Neural progenitor cell (in vitro differentiated cells): Measurements from ENCODE around the gene LAG3. TPM values are rescaled to one million over a fixed set of nuclear protein-coding genes. Genes with fewer than 3 reads are reported as not detected.

ENCODE experiments used
- DNase-seq: peaks from one replicate; pipeline ENCODE4 v3.0.0-alpha.2; 2016; ENCODE audit warnings: low spot score
- H2AFZ ChIP-seq: fragments of 200-600 bp; sonication (generic); replicated peaks from 2 replicates; pipeline ENCODE4 v1.6.1; 2016; ENCODE audit warnings: antibody characterized with exemption
- H3F3A ChIP-seq: fragments of 200-600 bp; sonication (generic); 2 replicates; pipeline ENCODE4 v1.6.1; 2016; ENCODE audit warnings: antibody characterized with exemption, low read depth
- H3K27ac ChIP-seq: fragments of 200-600 bp; sonication (generic); 2 replicates; pipeline ENCODE4 v1.5.1; 2016; ENCODE audit warnings: mild to moderate bottlenecking
- H3K27me3 ChIP-seq: fragments of 200-600 bp; sonication (generic); 2 replicates; pipeline ENCODE4 v1.6.1; 2016; ENCODE audit warnings: mild to moderate bottlenecking, moderate library complexity
- H3K36me3 ChIP-seq: fragments of 200-600 bp; sonication (generic); 2 replicates; pipeline ENCODE4 v1.5.1; 2016
- H3K4me1 ChIP-seq: fragments of 200-600 bp; sonication (generic); 2 replicates; pipeline ENCODE4 v1.6.1; 2016; ENCODE audit warnings: mixed run types
- H3K4me2 ChIP-seq: fragments of 200-600 bp; sonication (generic); 2 replicates; pipeline ENCODE4 v1.6.1; 2016
- H3K4me3 ChIP-seq: fragments of 200-600 bp; sonication (generic); 2 replicates; pipeline ENCODE4 v1.5.1; 2016
- H3K79me2 ChIP-seq: fragments of 200-600 bp; sonication (generic); 2 replicates; pipeline ENCODE4 v1.6.1; 2016; ENCODE audit warnings: low read depth
- H3K9ac ChIP-seq: fragments of 200-600 bp; sonication (generic); 2 replicates; pipeline ENCODE4 v1.6.1; 2016
- H3K9me3 ChIP-seq: fragments of 200-600 bp; sonication (generic); 2 replicates; pipeline ENCODE4 v1.5.1; 2016; ENCODE audit warnings: low read depth
- H4K20me1 ChIP-seq: fragments of 200-600 bp; sonication (generic); 2 replicates; pipeline ENCODE4 v1.6.1; 2016; ENCODE audit warnings: low read depth
- H3K27ac Mint-ChIP-seq: 3 replicates; pipeline ENCODE4 v1.8.0; 2021; ENCODE audit warnings: mixed read lengths
- H3K27me3 Mint-ChIP-seq: 2 replicates; pipeline ENCODE4 v1.8.0; 2022; ENCODE audit warnings: low read depth, mild to moderate bottlenecking, inconsistent platforms, moderate library complexity, mixed read lengths; ENCODE audit not compliant: insufficient read depth
- H3K36me3 Mint-ChIP-seq: 3 replicates; pipeline ENCODE4 v1.8.0; 2021; ENCODE audit warnings: mixed read lengths
- H3K4me1 Mint-ChIP-seq: 3 replicates; pipeline ENCODE4 v1.8.0; 2021; ENCODE audit warnings: mixed read lengths
- H3K4me3 Mint-ChIP-seq: 3 replicates; pipeline ENCODE4 v1.8.0; 2021; ENCODE audit warnings: mild to moderate bottlenecking, moderate library complexity, mixed read lengths
- H3K9me3 Mint-ChIP-seq: 3 replicates; pipeline ENCODE4 v1.8.0; 2020; ENCODE audit warnings: mixed read lengths
- EZH2 ChIP-seq: fragments of 200-600 bp; sonication (generic); IDR thresholded peaks from 2 replicates; pipeline ENCODE4 v1.6.1; 2017; ENCODE audit warnings: antibody characterized with exemption, mild to moderate bottlenecking, moderate library complexity
- EZH2phosphoT487 ChIP-seq: fragments of 200-600 bp; sonication (generic); IDR thresholded peaks from 2 replicates; pipeline ENCODE4 v1.6.1; 2017; ENCODE audit warnings: antibody characterized with exemption
- total RNA-seq: library from RNA; depleted of rRNA; stranded (reverse); fragments of >200 nt; gene quantifications from 2 replicates; pipeline ENCODE4 v1.2.3, GENCODE V29; 2015; ENCODE audit warnings: low replicate concordance
- TF ChIP-seq, protein P1 (sequence below): fragments of 200-600 bp; sonication (generic); IDR thresholded peaks from 2 replicates; pipeline ENCODE4 v1.5.1; 2017; ENCODE audit warnings: antibody characterized with exemption, mild to moderate bottlenecking

The LAG3 gene
- total RNA-seq, 1 donor from 2014 or later: 0.45 TPM

DNA sequence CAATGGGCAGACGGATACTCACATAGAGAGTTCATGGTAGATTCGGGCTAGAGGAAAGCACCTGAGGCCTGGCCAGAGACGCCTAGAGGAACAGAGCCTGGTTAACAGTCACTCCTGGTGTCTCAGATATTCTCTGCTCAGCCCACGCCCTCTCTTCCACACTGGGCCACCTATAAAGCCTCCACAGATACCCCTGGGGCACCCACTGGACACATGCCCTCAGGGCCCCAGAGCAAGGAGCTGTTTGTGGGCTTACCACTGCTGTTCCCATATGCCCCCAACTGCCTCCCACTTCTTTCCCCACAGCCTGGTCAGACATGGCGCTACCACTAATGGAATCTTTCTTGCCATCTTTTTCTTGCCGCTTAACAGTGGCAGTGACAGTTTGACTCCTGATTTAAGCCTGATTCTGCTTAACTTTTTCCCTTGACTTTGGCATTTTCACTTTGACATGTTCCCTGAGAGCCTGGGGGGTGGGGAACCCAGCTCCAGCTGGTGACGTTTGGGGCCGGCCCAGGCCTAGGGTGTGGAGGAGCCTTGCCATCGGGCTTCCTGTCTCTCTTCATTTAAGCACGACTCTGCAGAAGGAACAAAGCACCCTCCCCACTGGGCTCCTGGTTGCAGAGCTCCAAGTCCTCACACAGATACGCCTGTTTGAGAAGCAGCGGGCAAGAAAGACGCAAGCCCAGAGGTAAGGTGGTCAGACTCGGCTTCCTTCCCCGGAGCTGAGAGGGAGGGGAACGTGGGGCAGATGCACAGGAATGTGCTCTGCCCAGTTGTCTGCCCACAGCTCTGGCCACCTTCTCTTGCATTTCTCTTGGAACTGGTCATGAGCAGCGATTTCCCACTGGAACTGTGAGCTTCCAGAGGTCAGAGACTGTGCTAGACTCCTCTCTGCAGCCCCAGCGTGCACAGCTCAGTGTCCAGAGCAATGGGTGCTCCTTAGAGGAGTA is 16.9 kb downstream of the LAG3 start, which contains the start of gene CD4:
TSS of gene CD4 (plus strand) at position 557 of the 953 bp plus-strand sequence. CDS start 10,611 bp downstream, outside the sequence.
- peaks cover 35% of the 10 kb centered on the region for H3K4me1 ChIP-seq
- TF ChIP-seq EZH2 (no peak), EZH2phosphoT487 (no peak)
- TF ChIP-seq, protein P1, sequence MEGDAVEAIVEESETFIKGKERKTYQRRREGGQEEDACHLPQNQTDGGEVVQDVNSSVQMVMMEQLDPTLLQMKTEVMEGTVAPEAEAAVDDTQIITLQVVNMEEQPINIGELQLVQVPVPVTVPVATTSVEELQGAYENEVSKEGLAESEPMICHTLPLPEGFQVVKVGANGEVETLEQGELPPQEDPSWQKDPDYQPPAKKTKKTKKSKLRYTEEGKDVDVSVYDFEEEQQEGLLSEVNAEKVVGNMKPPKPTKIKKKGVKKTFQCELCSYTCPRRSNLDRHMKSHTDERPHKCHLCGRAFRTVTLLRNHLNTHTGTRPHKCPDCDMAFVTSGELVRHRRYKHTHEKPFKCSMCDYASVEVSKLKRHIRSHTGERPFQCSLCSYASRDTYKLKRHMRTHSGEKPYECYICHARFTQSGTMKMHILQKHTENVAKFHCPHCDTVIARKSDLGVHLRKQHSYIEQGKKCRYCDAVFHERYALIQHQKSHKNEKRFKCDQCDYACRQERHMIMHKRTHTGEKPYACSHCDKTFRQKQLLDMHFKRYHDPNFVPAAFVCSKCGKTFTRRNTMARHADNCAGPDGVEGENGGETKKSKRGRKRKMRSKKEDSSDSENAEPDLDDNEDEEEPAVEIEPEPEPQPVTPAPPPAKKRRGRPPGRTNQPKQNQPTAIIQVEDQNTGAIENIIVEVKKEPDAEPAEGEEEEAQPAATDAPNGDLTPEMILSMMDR: no peak
- no peak for DNase-seq
- no peak within 1 kb of the TSS for H3K27ac ChIP-seq
- Mint-ChIP-seq H3K9me3 (no peaks in the 10 kb centered on the region), H3K4me1 (peaks cover 49% of the 10 kb centered on the region), H3K36me3 (no peaks in the 10 kb centered on the region), H3K27ac (no peak within 1 kb of the TSS), H3K27me3 (peaks cover 4% of the 10 kb centered on the region), H3K4me3 (no peak within 1 kb of the TSS)
- H3K9me3 ChIP-seq: no peaks in the 10 kb centered on the region
- no peaks in the 10 kb centered on the region for H3K36me3 ChIP-seq
- no peaks in the 10 kb centered on the region for H3K79me2 ChIP-seq
- H3K4me3 ChIP-seq: no peak within 1 kb of the TSS
- no peaks in the 10 kb centered on the region for H3K27me3 ChIP-seq
- no peaks in the 10 kb centered on the region for H4K20me1 ChIP-seq
- H3K9ac ChIP-seq: no peak within 1 kb of the TSS
- H3K4me2 ChIP-seq: peak within 1 kb of the TSS; percentile 40
- peaks cover 20% of the 10 kb centered on the region for H3F3A ChIP-seq
- H2AFZ ChIP-seq: peak within 1 kb of the TSS; percentile 70

DNA sequence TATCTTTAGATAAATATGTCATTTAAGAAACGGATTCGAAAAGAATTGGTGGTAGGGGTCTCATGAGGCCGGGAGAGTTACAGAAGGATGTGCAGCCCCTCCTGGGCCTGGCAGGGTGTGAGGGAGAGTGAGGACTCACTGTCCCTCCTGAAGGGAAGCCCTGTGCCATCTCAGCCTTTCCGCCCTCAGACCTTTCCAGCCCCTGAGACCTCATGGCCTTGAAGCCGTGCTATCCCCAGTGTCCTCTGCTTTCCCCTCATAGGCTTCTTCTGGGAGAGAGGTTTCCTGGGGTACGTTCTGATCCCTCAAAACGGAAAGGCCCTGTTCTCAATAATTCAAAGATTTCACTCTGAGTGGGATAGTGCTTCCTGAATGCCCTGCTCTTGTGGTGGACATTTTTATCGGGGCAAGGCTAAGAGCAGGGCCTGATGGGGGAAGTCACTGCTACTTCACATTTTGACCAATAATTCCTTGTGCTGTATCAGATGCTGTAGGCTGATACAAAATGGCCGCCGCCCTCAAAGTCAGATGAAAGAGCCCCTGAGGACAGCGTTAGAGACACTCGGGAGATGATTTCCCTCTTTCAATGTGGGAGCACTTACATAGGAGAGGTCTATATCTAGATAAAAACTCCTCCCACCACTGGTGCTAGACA is 18.3 kb downstream of the LAG3 start:
- Histone ChIP-seq H3K79me2 (no peaks in the 10 kb centered on the region), H3K4me2 (no peak overlapping the region), H4K20me1 (no peaks in the 10 kb centered on the region), H3K36me3 (no peaks in the 10 kb centered on the region), H3K27ac (no peak overlapping the region), H3F3A (peaks cover 20% of the 10 kb centered on the region), H3K4me1 (peaks cover 35% of the 10 kb centered on the region), H3K9ac (no peak overlapping the region), H2AFZ (peak overlapping the region; percentile 9), H3K4me3 (no peak overlapping the region), H3K9me3 (no peaks in the 10 kb centered on the region), H3K27me3 (no peaks in the 10 kb centered on the region)
- H3K4me3 Mint-ChIP-seq: no peak overlapping the region
- peaks cover 52% of the 10 kb centered on the region for H3K4me1 Mint-ChIP-seq
- DNase-seq: no peak
- H3K27me3 Mint-ChIP-seq: peaks cover 4% of the 10 kb centered on the region
- H3K9me3 Mint-ChIP-seq: no peaks in the 10 kb centered on the region
- peak overlapping the region; percentile 74 for H3K27ac Mint-ChIP-seq
- no peaks in the 10 kb centered on the region for H3K36me3 Mint-ChIP-seq
- TF ChIP-seq EZH2 (no peak), EZH2phosphoT487 (no peak)
- TF ChIP-seq, protein P1: no peak

DNA sequence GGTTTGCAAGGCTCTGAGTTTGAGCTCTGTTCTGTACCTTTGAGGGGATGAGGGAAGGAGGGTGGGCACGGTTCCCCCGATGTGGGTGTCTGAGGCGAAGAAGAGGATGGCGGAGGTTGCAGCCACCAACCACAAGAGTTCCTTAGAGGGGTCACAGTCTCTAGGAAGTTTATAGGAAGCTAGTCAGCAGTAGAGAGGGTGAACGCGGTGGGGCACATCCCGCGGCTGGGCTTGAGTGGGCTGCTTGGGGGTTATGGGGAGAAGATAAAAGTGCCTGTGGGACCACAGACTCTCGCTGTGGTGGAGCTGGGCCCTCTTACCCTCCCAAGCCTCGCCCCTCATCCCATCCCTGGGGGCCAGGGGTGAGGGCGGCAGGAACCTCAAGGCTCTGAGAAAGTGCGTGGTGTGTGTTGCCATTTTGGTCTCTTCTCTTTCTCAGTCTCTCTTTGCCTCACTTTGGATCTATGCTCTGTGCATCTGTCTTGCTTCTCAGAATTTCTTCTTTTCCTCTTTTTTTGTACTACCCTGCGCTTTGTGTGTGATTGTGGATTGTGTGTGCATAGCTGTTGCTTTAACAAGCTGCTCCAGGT is 19.7 kb downstream of the LAG3 start:
- TF ChIP-seq, protein P1: no peak
- TF ChIP-seq EZH2phosphoT487 (no peak), EZH2 (no peak)
- H4K20me1 ChIP-seq: no peaks in the 10 kb centered on the region
- no peaks in the 10 kb centered on the region for H3K36me3 ChIP-seq
- H3K27ac Mint-ChIP-seq: peak overlapping the region; percentile 98
- H3K9me3 Mint-ChIP-seq: no peaks in the 10 kb centered on the region
- no peak overlapping the region for H3K9ac ChIP-seq
- H3K4me1 ChIP-seq: peaks cover 26% of the 10 kb centered on the region
- no peak overlapping the region for H3K4me3 ChIP-seq
- DNase-seq: no peak
- peaks cover 11% of the 10 kb centered on the region for H3F3A ChIP-seq
- no peaks in the 10 kb centered on the region for H3K36me3 Mint-ChIP-seq
- H3K27me3 Mint-ChIP-seq: peaks cover 3% of the 10 kb centered on the region
- H3K4me2 ChIP-seq: peak overlapping the region; percentile 51
- peak overlapping the region; percentile 64 for H3K4me3 Mint-ChIP-seq
- H3K27ac ChIP-seq: no peak overlapping the region
- no peaks in the 10 kb centered on the region for H3K9me3 ChIP-seq
- peaks cover 43% of the 10 kb centered on the region for H3K4me1 Mint-ChIP-seq
- peak overlapping the region; percentile 100 for H2AFZ ChIP-seq
- no peaks in the 10 kb centered on the region for H3K27me3 ChIP-seq
- H3K79me2 ChIP-seq: no peaks in the 10 kb centered on the region
